Measurements from ENCODE around the gene PHAX.
"Not testable (repeated sequence)": the region's sequence is repeated elsewhere in the genome, so short reads cannot be mapped to it uniquely, and the experiment has no call there.

Gene PHAX

DNA sequence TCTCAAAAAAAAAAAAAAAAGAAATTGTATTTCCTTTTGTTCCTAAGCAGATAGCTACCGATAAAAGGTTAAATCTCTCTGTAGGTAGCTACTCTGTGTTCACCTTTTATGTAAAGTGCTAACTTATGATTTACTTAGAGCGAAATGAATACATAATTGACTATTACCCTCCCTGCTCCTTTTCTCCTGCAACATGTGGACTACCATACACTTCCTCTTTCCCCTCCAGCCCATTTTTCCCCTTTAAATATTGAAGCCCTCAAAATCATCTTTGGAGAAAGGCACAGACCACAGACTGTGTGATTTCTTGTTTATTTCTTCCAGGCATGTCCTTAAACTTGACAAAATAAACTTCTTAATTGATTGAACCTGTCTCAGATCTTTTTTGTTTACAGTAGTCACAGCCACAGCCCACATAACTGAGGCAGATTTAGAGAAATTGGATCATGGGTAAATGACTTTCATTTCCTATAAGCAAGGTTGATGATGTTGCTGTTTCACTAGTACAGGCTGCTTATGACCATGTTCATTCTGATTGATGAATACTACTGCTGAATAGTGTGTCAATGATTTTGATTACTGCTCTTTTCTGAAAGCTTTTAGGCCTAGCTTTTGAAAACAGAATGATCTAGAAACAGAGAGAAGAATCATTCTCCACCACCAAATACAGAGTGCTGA is 59.2 kb downstream of the PHAX start:
- DNase-seq: no peak

GRCh38 chr5:126664586-126664985 is 63.8 kb downstream of the PHAX start:
- no peak for DNase-seq

DNA sequence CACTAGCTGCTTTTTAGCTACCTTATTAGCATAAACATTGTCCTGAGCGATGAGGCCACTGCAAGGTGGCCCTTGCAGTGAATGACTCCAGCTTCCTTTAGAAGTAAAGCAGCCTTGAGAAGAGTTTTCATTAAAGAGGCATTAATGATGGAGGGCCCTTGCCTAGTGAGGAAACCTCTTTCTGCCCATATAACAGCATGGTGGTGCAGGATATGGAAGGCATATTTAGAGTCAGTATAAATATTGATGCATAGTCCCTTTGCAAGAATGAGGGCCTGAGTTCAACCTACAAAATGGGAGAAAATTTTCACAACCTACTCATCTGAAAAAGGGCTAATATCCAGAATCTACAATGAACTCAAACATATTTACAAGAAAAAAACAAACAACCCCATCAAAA is 69.4 kb downstream of the PHAX start:
- not testable (repeated sequence) for DNase-seq

DNA sequence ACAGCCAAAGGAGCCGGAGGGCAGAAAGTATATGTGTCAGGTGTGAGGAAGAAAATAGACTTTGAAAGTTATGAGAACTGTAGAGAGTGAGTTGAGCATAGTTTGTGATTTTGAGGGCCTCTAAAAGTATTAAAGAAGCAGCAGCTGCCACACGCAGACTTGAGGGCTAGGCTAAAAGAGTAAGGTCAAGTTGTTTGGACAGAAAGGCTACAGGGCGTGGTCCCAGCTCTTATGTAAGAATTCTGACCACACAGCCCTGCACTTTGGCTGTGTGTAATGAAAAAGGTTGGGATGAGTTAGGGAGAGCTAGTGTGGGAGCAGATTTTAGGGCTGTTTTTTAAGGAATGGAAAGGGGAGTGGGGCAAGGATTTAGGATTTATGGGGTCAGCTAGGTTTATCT is 70.9 kb downstream of the PHAX start:
- DNase-seq: not testable (repeated sequence)

- DNase-seq: no peak
Observed at GRCh38 chr5:126673477-126673876, 72.7 kb downstream of the PHAX start.

GRCh38 chr5:126674145-126674544 is 73.4 kb downstream of the PHAX start:
- DNase-seq: no peak

GRCh38 chr5:126675338-126675737 is 74.6 kb downstream of the PHAX start:
- DNase-seq: no peak

DNA sequence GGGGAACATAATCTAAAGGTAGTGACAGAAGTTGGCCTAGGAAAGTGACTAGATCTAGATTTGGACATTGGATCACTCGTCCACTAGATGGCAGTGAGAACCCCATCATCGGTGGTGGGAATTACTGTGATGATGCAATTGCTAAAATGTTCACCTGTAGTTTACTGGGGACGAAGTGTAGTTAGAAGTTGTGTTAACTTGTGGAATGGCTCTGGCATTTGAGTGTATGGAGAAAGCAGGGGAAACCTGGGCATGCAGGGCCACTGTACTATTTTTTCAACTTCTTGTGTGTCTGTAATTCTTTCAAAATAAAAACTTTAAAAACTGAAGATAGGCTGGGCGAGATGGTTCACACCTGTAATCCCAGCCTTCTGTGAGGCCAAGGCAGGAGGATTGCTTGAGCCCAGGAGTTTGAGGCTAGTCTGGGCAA is 75.5 kb downstream of the PHAX start:
- DNase-seq: peak; percentile 55
